Measurements from ENCODE around the gene KLC1.

GRCh38 chr14:103604620-103605019 lies 24.4 kb upstream of the KLC1 start:
- TF ChIP-seq CTCF (IDR thresholded peaks at IDR 0.05; ENCODE audit: insufficient read depth, low read length, poor library complexity, severe bottlenecking): no peak
- no peak for TF ChIP-seq EZH2phosphoT487 (conservative IDR thresholded peaks at IDR 0.05; ENCODE audit: low read length)

All from SU-DHL-6 (cell line).